GM19239 (cell line): ENCODE measurements around the gene ATP5F1E.

Experiments used
- DNase-seq: peaks from one replicate; pipeline ENCODE4 v3.0.0; 2011; ENCODE audit warnings: low spot score; ENCODE audit not compliant: insufficient read length
- FAIRE-seq: peaks from 2 replicates; lab custom pipeline; 2011; peaks lifted over from hg19 to GRCh38; lab: Jason Lieb, UNC

ATP5F1E gene

GRCh38 chr20:58978351-58979190, 53.6 kb downstream of the ATP5F1E start:
- FAIRE-seq, result no peak
- DNase-seq, result no peak

GRCh38 chr20:58976061-58976730, 55.9 kb downstream of the ATP5F1E start:
- no peak for FAIRE-seq
- no peak for DNase-seq
